Measurements from ENCODE around the gene PXK. TPM values are rescaled to one million over a fixed set of nuclear protein-coding genes. Genes with fewer than 3 reads are reported as not detected.

Gene PXK
- total and polyA plus RNA-seq, 10 of the 15 experiments (the other 5 are each of a cell fraction or from before 2014, with no cell fraction given) = 8.4 to 38.0 (median 27.6) TPM

DNA sequence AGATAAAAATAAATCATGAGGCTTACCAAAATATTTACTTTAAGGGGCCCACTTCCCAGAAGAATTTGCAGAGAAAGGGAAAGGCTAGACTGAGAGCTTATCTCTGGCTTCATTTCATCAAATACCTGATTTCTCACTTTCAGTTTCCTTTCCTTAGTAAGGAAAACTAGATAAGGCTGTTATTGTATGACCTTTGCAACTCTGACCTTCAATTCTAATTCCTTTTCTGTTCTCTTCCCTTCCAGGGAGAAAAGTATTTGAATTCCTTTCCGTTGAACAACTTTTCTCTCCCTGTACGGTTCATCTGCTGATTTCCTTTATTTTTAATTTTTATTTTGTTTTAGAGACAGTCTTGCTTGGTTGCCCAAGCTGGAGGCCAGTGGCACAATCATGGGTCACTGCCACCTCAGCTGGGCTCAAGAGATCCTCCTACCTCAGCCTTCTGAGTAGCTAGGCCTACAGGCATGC lies 7.1 kb upstream of the PXK start:
- FAIRE-seq (peak; percentile 44), ATAC-seq (peak; percentile 24; the same call in 1 of the 3 replicates), DNase-seq (ENCODE audit: low read depth, low spot score) (no peak)
- 55% methylated on average over 2 of the region's 2 CpGs for WGBS (ENCODE audit: insufficient coverage, insufficient replicate concordance, low lambda C conversion rate, missing lambda C conversion rate)
- SMC1A ChIA-PET (ENCODE audit: uncharacterized antibody, unreplicated experiment) = interaction anchor here (0.9 to 3.8 kb wide), 15 partner anchors 9 to 194 kb away, joined by 3 to 26 read pairs (median 5); partner anchors contain the start of genes HTD2, KCTD6, PXK and RPP14
- no peaks in the 10 kb centered on the region; a peak in 1 of 4 replicates for H3K36me3 ChIP-seq (ENCODE audit: control insufficient read depth in 2 of 2, insufficient read depth in 2 of 2, low read length in 1 of 2)
- no peaks in the 10 kb centered on the region for H3K9me3 ChIP-seq (replicated peaks; ENCODE audit: control insufficient read depth, insufficient read depth, low read length)
- RAD21 ChIA-PET (ENCODE audit: unreplicated experiment) = interaction anchor here (0.6 to 1.9 kb wide), 9 partner anchors 9 to 166 kb away, joined by 3 to 7 read pairs (median 4); partner anchors contain the start of gene KCTD6
- no peak overlapping the region for H2AFZ ChIP-seq (ENCODE audit: control insufficient read depth, low read depth, low read length)
- no peaks in the 10 kb centered on the region for H4K20me1 ChIP-seq (ENCODE audit: control insufficient read depth, insufficient read depth)
- H3K4me2 ChIP-seq (ENCODE audit: control insufficient read depth, insufficient read depth) = no peak overlapping the region
- H3K27ac ChIP-seq (ENCODE audit: control insufficient read depth, insufficient read depth) = no peak overlapping the region
- no peak overlapping the region for H3K9ac ChIP-seq (ENCODE audit: control insufficient read depth, insufficient read depth, low read length)
- no TSS peak for BruUV-seq (replicated peaks)
- TF ChIP-seq NR2C1 (IDR thresholded peaks at IDR 0.05) (peak; percentile 13; the same call in 1 of the 2 replicates), TAF1 (IDR thresholded peaks at IDR 0.05; ENCODE audit: borderline replicate concordance, low read depth, low read length) (no peak)
- intact Hi-C loops (cut with micrococcal nuclease; ENCODE audit: unreplicated experiment) = no loop called here
- CTCF ChIA-PET = interaction anchor here (0.6 to 13.0 kb wide), 11 partner anchors 10 to 305 kb away, joined by 3 to 112 read pairs (median 4); partner anchors contain the start of genes HTD2 and RPP14
- in situ Hi-C loops (cut with MboI) = loop anchor here (5.0 to 10.0 kb wide), 3 partner anchors 87 to 209 kb away; partner anchors contain the start of gene ACOX2
- POLR2A ChIA-PET = interaction anchor here (0.7 to 1.9 kb wide), 6 partner anchors 8 to 166 kb away, joined by 3 to 6 read pairs (median 5); partner anchors contain the start of genes HTD2 and RPP14
- H3K4me1 ChIP-seq (ENCODE audit: control insufficient read depth, insufficient read depth, low read length) = peaks cover 17% of the 10 kb centered on the region
- H3K4me3 ChIP-seq = no peak overlapping the region
- no peaks in the 10 kb centered on the region for H3K79me2 ChIP-seq (ENCODE audit: control insufficient read depth, insufficient read depth, low read length)
- H3K27me3 ChIP-seq (replicated peaks in 1 of 2; ENCODE audit: control insufficient read depth in 2 of 2, insufficient read depth in 2 of 2, low read length in 1 of 2) = no peaks in the 10 kb centered on the region

DNA sequence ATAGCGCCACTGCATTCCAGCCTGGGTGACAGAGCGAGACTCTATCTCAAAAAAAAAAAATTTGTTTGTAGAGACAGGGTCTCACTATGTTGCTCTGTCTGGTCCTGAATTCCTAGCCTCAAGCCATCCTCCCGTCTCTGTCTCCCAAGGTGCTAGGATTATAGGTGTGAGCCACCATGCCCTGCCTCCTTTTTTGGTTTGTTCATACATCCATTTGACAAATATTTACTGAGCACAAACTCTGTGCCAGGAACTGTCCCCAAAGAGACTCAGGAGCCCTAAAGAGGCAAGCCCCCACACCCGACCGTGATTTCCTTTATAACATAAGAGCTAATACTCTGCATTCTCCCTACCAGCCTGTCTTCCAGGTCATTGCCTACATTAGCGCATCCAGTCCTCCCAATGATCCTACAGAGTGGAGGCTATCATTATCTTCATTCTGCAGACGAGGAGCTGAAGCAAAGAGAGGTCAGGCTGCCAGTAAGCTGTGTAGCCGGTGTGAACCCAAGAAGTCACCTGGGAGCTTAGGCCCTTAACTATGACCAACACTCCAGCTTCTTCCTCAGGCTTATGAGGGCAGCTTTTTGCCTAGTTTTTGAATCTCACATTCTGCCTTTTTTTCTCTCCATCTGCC lies 6.3 kb upstream of the PXK start:
- ChIA-PET CTCF (interaction anchor here (13.0 kb wide), 1 partner anchor 88 kb away, joined by 112 read pairs; no protein-coding TSS in a partner anchor), RAD21 (ENCODE audit: unreplicated experiment) (interaction anchor here (1.2 kb wide), 1 partner anchor 89 kb away, joined by 3 read pairs; no protein-coding TSS in a partner anchor), POLR2A (no interaction called here), SMC1A (ENCODE audit: uncharacterized antibody, unreplicated experiment) (interaction anchor here (0.7 to 2.6 kb wide), 8 partner anchors 8 to 309 kb away, joined by 3 to 13 read pairs (median 4); partner anchors contain the start of genes HTD2, KCTD6 and RPP14)
- ATAC-seq = no peak
- 90% methylated on average over 8 of the region's 8 CpGs for WGBS (ENCODE audit: insufficient coverage, insufficient replicate concordance, low lambda C conversion rate, missing lambda C conversion rate)
- H3K9ac ChIP-seq (ENCODE audit: control insufficient read depth, insufficient read depth, low read length) = no peak overlapping the region
- H3K4me1 ChIP-seq (ENCODE audit: control insufficient read depth, insufficient read depth, low read length) = peaks cover 17% of the 10 kb centered on the region
- H3K27me3 ChIP-seq (replicated peaks in 1 of 2; ENCODE audit: control insufficient read depth in 2 of 2, insufficient read depth in 2 of 2, low read length in 1 of 2) = no peaks in the 10 kb centered on the region
- no peaks in the 10 kb centered on the region for H3K79me2 ChIP-seq (ENCODE audit: control insufficient read depth, insufficient read depth, low read length)
- no peak for FAIRE-seq
- H3K9me3 ChIP-seq (replicated peaks; ENCODE audit: control insufficient read depth, insufficient read depth, low read length) = no peaks in the 10 kb centered on the region
- H3K4me2 ChIP-seq (ENCODE audit: control insufficient read depth, insufficient read depth) = no peak overlapping the region
- no peaks in the 10 kb centered on the region for H3K36me3 ChIP-seq (ENCODE audit: control insufficient read depth in 2 of 2, insufficient read depth in 2 of 2, low read length in 1 of 2)
- in situ Hi-C loops (cut with MboI) = loop anchor here (5.0 to 10.0 kb wide), 3 partner anchors 86 to 208 kb away; partner anchors contain the start of gene ACOX2
- H4K20me1 ChIP-seq (ENCODE audit: control insufficient read depth, insufficient read depth) = no peaks in the 10 kb centered on the region
- TF ChIP-seq, protein P1, sequence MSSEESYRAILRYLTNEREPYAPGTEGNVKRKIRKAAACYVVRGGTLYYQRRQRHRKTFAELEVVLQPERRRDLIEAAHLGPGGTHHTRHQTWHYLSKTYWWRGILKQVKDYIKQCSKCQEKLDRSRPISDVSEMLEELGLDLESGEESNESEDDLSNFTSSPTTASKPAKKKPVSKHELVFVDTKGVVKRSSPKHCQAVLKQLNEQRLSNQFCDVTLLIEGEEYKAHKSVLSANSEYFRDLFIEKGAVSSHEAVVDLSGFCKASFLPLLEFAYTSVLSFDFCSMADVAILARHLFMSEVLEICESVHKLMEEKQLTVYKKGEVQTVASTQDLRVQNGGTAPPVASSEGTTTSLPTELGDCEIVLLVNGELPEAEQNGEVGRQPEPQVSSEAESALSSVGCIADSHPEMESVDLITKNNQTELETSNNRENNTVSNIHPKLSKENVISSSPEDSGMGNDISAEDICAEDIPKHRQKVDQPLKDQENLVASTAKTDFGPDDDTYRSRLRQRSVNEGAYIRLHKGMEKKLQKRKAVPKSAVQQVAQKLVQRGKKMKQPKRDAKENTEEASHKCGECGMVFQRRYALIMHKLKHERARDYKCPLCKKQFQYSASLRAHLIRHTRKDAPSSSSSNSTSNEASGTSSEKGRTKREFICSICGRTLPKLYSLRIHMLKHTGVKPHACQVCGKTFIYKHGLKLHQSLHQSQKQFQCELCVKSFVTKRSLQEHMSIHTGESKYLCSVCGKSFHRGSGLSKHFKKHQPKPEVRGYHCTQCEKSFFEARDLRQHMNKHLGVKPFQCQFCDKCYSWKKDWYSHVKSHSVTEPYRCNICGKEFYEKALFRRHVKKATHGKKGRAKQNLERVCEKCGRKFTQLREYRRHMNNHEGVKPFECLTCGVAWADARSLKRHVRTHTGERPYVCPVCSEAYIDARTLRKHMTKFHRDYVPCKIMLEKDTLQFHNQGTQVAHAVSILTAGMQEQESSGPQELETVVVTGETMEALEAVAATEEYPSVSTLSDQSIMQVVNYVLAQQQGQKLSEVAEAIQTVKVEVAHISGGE (CRISPR knock-in tag; IDR thresholded peaks at IDR 0.05) = no peak
- no peak for TF ChIP-seq IKZF2 (IDR thresholded peaks at IDR 0.05)
- no peak for TF ChIP-seq STAT1 (conservative IDR thresholded peaks at IDR 0.05)
- DNase-seq (ENCODE audit: low read depth, low spot score) = no peak
- intact Hi-C loops (cut with micrococcal nuclease; ENCODE audit: unreplicated experiment) = no loop called here
- BruUV-seq (replicated peaks) = no TSS peak
- no peak overlapping the region for H2AFZ ChIP-seq (ENCODE audit: control insufficient read depth, low read depth, low read length)
- H3K27ac ChIP-seq (ENCODE audit: control insufficient read depth, insufficient read depth) = no peak overlapping the region
- H3K4me3 ChIP-seq = no peak overlapping the region
